ENCODE data around the gene JAML. TPM values are rescaled to one million over a fixed set of nuclear protein-coding genes. Genes with fewer than 3 reads are reported as not detected.

Gene JAML
- total RNA-seq, 1 donor from 2014 or later, result 1.5 TPM

GRCh38 chr11:118264569-118265465 lies 40.0 kb upstream of the JAML start:
- DNase-seq (no peak), ATAC-seq (ENCODE audit: low read depth) (no peak)
- Mint-ChIP-seq H3K4me3 (no peak overlapping the region), H3K27me3 (peaks cover 53% of the 10 kb centered on the region), H3K27ac (no peak overlapping the region), H3K36me3 (ENCODE audit: low read depth) (no peaks in the 10 kb centered on the region), H3K9me3 (no peaks in the 10 kb centered on the region), H3K4me1 (peaks cover 15% of the 10 kb centered on the region)
- TF ChIP-seq CTCF (IDR thresholded peaks at IDR 0.05), result no peak
- ChIA-PET POLR2A (interaction anchor here (1.2 kb wide), 1 partner anchor 51 kb away, joined by 3 read pairs; no protein-coding TSS in a partner anchor), CTCF (interaction anchor here (1.0 to 3.9 kb wide), 5 partner anchors 13 to 66 kb away, joined by 3 to 18 read pairs (median 4); no protein-coding TSS in a partner anchor)
- intact Hi-C loops (cut with micrococcal nuclease), result loop anchor here (2.0 kb wide), 1 partner anchor 66 kb away; no protein-coding TSS in a partner anchor

- ATAC-seq (ENCODE audit: low read depth) (peak; percentile 68), DNase-seq (no peak)
- ChIA-PET CTCF (interaction anchor here (1.0 to 3.9 kb wide), 3 partner anchors 12 to 65 kb away, joined by 3 to 18 read pairs (median 4); no protein-coding TSS in a partner anchor), POLR2A (interaction anchor here (1.2 kb wide), 2 partner anchors 48 to 50 kb away, joined by 3 read pairs; no protein-coding TSS in a partner anchor)
- peaks cover 47% of the 10 kb centered on the region for H3K27me3 Mint-ChIP-seq
- intact Hi-C loops (cut with micrococcal nuclease), result loop anchor here (2.0 kb wide), 1 partner anchor 65 kb away; no protein-coding TSS in a partner anchor
- peaks cover 15% of the 10 kb centered on the region for H3K4me1 Mint-ChIP-seq
- peaks cover 3% of the 10 kb centered on the region for H3K9me3 Mint-ChIP-seq
- H3K27ac Mint-ChIP-seq, result no peak within 1 kb of the TSS
- no peaks in the 10 kb centered on the region for H3K36me3 Mint-ChIP-seq (ENCODE audit: low read depth)
- TF ChIP-seq CTCF (IDR thresholded peaks at IDR 0.05), result no peak
- H3K4me3 Mint-ChIP-seq, result peak within 1 kb of the TSS; percentile 64
Observed at GRCh38 chr11:118263695-118264568, 39.1 kb upstream of the JAML start, which contains the start of gene MPZL2. Gene MPZL2, minus strand, starts transcription at chr11:118264297. Its CDS starts 144 bp downstream, at chr11:118264153.

GRCh38 chr11:118263112-118263511 lies 38.3 kb upstream of the JAML start:
- no peak for DNase-seq
- no peaks in the 10 kb centered on the region for H3K36me3 Mint-ChIP-seq (ENCODE audit: low read depth)
- peaks cover 15% of the 10 kb centered on the region for H3K4me1 Mint-ChIP-seq
- no peak for ATAC-seq (ENCODE audit: low read depth)
- intact Hi-C loops (cut with micrococcal nuclease), result no loop called here
- H3K4me3 Mint-ChIP-seq, result no peak overlapping the region
- no peak overlapping the region for H3K27ac Mint-ChIP-seq
- CTCF ChIA-PET, result interaction anchor here (3.9 kb wide), 1 partner anchor 65 kb away, joined by 18 read pairs; no protein-coding TSS in a partner anchor
- H3K9me3 Mint-ChIP-seq, result peaks cover 3% of the 10 kb centered on the region
- no peak for TF ChIP-seq CTCF (IDR thresholded peaks at IDR 0.05)
- H3K27me3 Mint-ChIP-seq, result peaks cover 47% of the 10 kb centered on the region
- POLR2A ChIA-PET, result interaction anchor here (0.5 to 1.2 kb wide), 3 partner anchors 47 to 100 kb away, joined by 3 to 11 read pairs (median 4); no protein-coding TSS in a partner anchor

- no peak overlapping the region for H3K4me3 Mint-ChIP-seq
- peaks cover 52% of the 10 kb centered on the region for H3K27me3 Mint-ChIP-seq
- POLR2A ChIA-PET, result no interaction called here
- H3K27ac Mint-ChIP-seq, result no peak overlapping the region
- H3K4me1 Mint-ChIP-seq, result peaks cover 15% of the 10 kb centered on the region
- TF ChIP-seq CTCF (IDR thresholded peaks at IDR 0.05), result no peak
- no peak for ATAC-seq (ENCODE audit: low read depth)
- no peak for DNase-seq
- no peaks in the 10 kb centered on the region for H3K36me3 Mint-ChIP-seq (ENCODE audit: low read depth)
- CTCF ChIA-PET, result interaction anchor here (1.7 to 1.9 kb wide), 2 partner anchors 8 to 62 kb away, joined by 3 to 13 read pairs; partner anchors contain the start of gene MPZL3
- H3K9me3 Mint-ChIP-seq, result peaks cover 3% of the 10 kb centered on the region
- intact Hi-C loops (cut with micrococcal nuclease), result no loop called here
Observed at GRCh38 chr11:118260353-118260752, 35.5 kb upstream of the JAML start.
